Karpas-422 (cell line): Measurements from ENCODE around the gene TEX26. TPM values are rescaled to one million over a fixed set of nuclear protein-coding genes. Genes with fewer than 3 reads are reported as not detected.

Experiments
- DNase-seq: peaks from one replicate; pipeline ENCODE4 v3.0.0-alpha.2; 2015
- H2AFZ ChIP-seq: fragments of 200-600 bp; sonication (generic); 2 replicates; pipeline ENCODE4 v1.6.1; 2014; ENCODE audit warnings: antibody characterized with exemption, low read length, mixed read lengths
- H3K27ac ChIP-seq: fragments of 200-600 bp; sonication (generic); 2 replicates; pipeline ENCODE4 v1.5.1; 2014; ENCODE audit warnings: mild to moderate bottlenecking, low read length, moderate library complexity
- H3K27me3 ChIP-seq: fragments of 200-600 bp; sonication (generic); 2 replicates; pipeline ENCODE4 v1.6.1; 2014; ENCODE audit warnings: low read length, mixed read lengths
- H3K36me3 ChIP-seq: fragments of 200-600 bp; sonication (generic); 2 replicates; pipeline ENCODE4 v1.6.1; 2014; ENCODE audit warnings: low read length, mixed read lengths; ENCODE audit not compliant: insufficient read depth
- H3K4me1 ChIP-seq: fragments of 200-600 bp; sonication (generic); 2 replicates; pipeline ENCODE4 v1.6.1; 2014; ENCODE audit warnings: mild to moderate bottlenecking, low read length, mixed read lengths
- H3K4me2 ChIP-seq: fragments of 200-600 bp; sonication (generic); 2 replicates; pipeline ENCODE4 v1.6.1; 2014; ENCODE audit warnings: low read length, low read depth, mild to moderate bottlenecking; ENCODE audit not compliant: poor library complexity, severe bottlenecking
- H3K4me3 ChIP-seq: fragments of 200-600 bp; sonication (generic); 2 replicates; pipeline ENCODE4 v1.5.1; 2014; ENCODE audit warnings: mild to moderate bottlenecking, antibody characterized with exemption, low read length, mixed read lengths
- H3K79me2 ChIP-seq: fragments of 200-600 bp; sonication (generic); 2 replicates; pipeline ENCODE4 v1.6.1; 2014; ENCODE audit warnings: mild to moderate bottlenecking, low read length, mixed read lengths
- H3K9ac ChIP-seq: fragments of 200-600 bp; sonication (generic); 2 replicates; pipeline ENCODE4 v1.6.0; 2014; ENCODE audit warnings: low read length
- H3K9me2 ChIP-seq: fragments of 200-600 bp; sonication (generic), shearing (Covaris generic); replicated peaks from 2 replicates; pipeline ENCODE4 v1.6.0; 2014; ENCODE audit warnings: mild to moderate bottlenecking, low read length, moderate library complexity; ENCODE audit not compliant: insufficient read depth
- H3K9me3 ChIP-seq: fragments of 300-700, 200-600 bp; sonication (generic); 2 replicates; pipeline ENCODE4 v1.6.1; 2014; ENCODE audit warnings: low read length, mixed read lengths
- H4K20me1 ChIP-seq: fragments of 200-600 bp; sonication (generic); 2 replicates; pipeline ENCODE4 v1.6.1; 2014; ENCODE audit warnings: mild to moderate bottlenecking, antibody characterized with exemption, low read length, low read depth; ENCODE audit not compliant: insufficient read depth
- total RNA-seq: library from RNA; depleted of rRNA; stranded (reverse); fragments of >200 nt; shearing (Covaris generic); gene quantifications from 2 replicates; pipeline ENCODE4 v1.2.3, GENCODE V29; 2014; ENCODE audit warnings: low replicate concordance

TEX26 gene
- total RNA-seq, 1 experiment from 2014 or later, result not detected

DNA sequence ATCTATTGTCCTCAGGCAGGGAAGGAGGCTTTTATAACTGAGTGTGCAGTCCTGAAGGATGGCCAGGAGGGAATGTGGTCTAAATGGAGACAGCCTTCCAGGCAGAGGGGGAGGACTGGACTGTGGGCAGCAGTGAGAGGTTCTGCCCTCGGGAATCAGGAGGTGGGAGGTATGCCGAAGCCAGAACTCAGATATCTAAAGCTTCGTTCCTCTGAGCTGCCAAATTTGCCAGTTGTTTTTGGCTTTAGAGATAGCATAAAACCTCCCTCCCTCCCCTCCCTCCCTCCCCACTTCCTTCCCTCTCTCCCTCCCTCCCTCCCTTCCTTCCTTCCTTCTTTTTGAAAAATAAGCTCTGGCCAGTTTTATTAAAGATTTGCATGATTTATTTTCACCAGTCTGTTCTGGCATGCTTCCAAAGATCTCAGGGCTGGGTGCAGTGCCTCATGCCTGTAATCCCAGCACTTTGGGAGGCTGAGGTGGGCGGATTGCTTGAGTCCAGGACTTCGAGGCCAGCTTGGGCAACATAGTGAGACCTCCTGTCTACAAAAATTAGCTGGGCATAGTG is 24.0 kb upstream of the TEX26 start:
- H3K9me2 ChIP-seq, result no peaks in the 10 kb centered on the region
- H3K27me3 ChIP-seq, result no peaks in the 10 kb centered on the region
- H3K79me2 ChIP-seq, result no peaks in the 10 kb centered on the region
- H4K20me1 ChIP-seq, result no peaks in the 10 kb centered on the region
- no peak overlapping the region for H2AFZ ChIP-seq
- no peak for DNase-seq
- H3K4me1 ChIP-seq, result no peaks in the 10 kb centered on the region
- no peak overlapping the region for H3K4me2 ChIP-seq
- H3K27ac ChIP-seq, result no peak overlapping the region
- no peaks in the 10 kb centered on the region for H3K36me3 ChIP-seq
- no peaks in the 10 kb centered on the region for H3K9me3 ChIP-seq
- no peak overlapping the region for H3K9ac ChIP-seq
- no peak overlapping the region for H3K4me3 ChIP-seq

DNA sequence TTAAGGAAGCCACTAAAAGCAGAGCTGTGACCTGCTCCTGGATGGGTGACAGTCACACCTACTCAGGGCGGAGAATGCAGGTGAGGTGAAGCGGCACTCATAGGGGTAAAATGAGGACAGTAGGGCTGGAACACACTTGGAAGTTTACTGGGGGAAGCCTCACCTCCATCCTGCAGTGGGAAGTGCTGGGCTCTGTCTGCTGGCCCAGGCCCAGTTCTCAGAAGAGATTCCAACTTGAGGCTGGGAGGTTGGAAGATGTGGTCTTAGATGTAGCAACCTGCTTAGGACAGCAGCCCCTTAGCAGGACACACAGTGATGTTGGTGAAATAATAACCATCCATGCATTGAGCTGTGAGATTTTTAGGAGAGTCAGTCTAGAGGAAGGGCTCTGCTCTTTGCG is 21.8 kb upstream of the TEX26 start:
- no peaks in the 10 kb centered on the region for H3K9me2 ChIP-seq
- H3K9ac ChIP-seq, result no peak overlapping the region
- H3K9me3 ChIP-seq, result no peaks in the 10 kb centered on the region
- H3K27ac ChIP-seq, result no peak overlapping the region
- H3K27me3 ChIP-seq, result no peaks in the 10 kb centered on the region
- H3K36me3 ChIP-seq, result no peaks in the 10 kb centered on the region
- no peak overlapping the region for H3K4me2 ChIP-seq
- no peak for DNase-seq
- H3K4me1 ChIP-seq, result no peaks in the 10 kb centered on the region
- H4K20me1 ChIP-seq, result no peaks in the 10 kb centered on the region
- no peak overlapping the region for H3K4me3 ChIP-seq
- no peak overlapping the region for H2AFZ ChIP-seq
- H3K79me2 ChIP-seq, result no peaks in the 10 kb centered on the region

DNA sequence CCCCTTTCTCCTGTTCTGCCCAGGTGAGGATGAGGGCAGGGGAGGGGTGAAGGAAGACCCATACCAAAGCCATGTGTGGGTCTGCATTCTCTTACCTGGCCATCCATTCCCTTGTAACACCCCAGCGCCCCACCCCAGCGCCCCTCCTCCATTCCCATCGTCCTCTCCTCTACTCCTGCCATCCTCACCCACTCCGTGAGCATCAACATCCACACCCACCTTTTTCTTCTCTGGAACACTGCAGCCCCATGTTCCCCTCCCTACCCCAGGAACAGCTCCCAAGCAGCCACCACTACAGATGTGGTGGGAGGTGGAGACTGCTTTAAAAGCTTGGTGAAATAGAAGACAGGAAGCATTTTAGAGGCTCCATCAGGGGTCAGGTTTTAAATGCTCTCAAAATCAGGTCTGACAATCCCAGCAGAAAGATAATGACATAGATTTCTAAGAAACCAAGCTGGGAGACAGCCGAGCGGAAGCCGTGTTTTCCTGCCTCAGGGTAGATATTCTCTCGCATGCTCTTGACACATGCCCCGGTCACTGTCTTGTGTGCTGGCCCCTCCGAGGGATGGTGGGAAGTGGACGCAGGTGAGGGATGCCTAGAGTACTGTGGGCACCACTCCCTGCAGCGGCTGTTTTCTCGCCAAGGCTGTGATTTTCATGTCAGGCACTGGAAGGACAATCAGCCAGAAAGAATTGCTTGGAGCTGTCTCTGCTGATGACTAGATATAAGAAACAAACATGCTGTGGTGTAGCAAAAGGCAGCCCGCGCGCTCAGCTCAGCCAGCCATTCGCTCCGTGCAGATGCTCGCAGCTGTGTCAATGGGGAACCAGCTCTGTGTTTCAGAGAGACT is 16.5 kb upstream of the TEX26 start:
- Histone ChIP-seq H3K36me3 (no peaks in the 10 kb centered on the region), H3K9me3 (no peaks in the 10 kb centered on the region), H3K4me3 (no peak overlapping the region), H3K79me2 (no peaks in the 10 kb centered on the region), H3K27me3 (no peaks in the 10 kb centered on the region), H3K9me2 (no peaks in the 10 kb centered on the region), H2AFZ (no peak overlapping the region), H4K20me1 (no peaks in the 10 kb centered on the region), H3K4me2 (no peak overlapping the region), H3K4me1 (no peaks in the 10 kb centered on the region), H3K9ac (no peak overlapping the region), H3K27ac (no peak overlapping the region)
- no peak for DNase-seq

DNA sequence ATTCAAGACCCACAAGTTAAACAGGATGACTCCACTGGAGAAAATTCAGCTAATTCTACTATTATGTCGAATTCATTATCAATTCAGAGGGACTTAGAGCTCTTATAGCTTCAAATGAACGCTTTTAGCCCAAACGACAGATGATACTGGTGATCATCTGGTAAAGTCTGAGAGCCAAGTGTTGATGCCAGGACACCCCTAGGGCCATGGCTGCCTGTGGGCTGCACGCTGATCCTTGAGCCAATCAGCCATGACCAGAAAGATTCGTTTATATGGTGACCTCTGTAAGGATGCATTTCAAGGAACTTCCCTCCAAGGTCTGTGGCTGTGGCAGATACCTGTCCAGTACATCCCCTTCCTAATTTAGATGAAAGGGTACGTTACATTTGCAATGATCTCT is 15.5 kb upstream of the TEX26 start:
- Histone ChIP-seq H3K4me1 (no peaks in the 10 kb centered on the region), H2AFZ (no peak overlapping the region), H3K9me2 (no peaks in the 10 kb centered on the region), H3K9ac (no peak overlapping the region), H3K36me3 (no peaks in the 10 kb centered on the region), H3K79me2 (no peaks in the 10 kb centered on the region), H3K4me2 (no peak overlapping the region), H3K9me3 (no peaks in the 10 kb centered on the region), H3K4me3 (no peak overlapping the region), H3K27me3 (no peaks in the 10 kb centered on the region), H3K27ac (no peak overlapping the region), H4K20me1 (no peaks in the 10 kb centered on the region)
- no peak for DNase-seq

DNA sequence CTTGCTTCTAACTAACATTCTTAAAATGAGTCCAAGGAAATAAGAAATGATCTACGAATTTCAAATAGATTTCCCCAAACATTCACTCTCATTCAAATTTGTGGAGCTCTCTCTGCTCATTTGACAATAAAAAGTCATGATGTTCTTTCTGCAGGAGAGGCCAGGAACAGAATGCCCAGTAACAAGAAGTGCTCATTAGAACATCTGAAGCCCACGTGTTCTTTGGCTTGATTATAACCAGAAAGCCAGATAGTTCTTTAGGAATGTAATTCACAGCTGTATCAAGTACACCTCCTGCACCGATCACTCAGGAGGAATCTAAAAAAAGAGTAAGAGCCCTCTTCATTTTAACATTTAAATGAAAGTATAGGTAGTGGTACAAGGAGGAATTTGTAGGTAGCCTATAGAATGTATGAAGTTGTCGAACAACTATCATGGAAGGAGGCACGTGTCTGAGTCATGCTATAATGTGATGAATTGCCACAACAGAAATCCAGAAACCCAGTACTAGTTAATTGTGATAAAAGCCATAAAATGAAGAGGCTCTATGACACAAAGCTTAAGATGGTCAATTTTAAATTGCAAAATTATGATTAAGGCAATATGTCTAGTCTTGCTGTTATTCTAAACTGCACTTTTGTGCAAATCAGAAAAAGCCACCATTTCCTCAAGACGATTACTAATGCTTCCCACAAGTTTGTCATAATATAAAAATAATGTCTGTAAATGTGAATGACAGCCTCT is 13.6 kb upstream of the TEX26 start:
- Histone ChIP-seq H4K20me1 (no peaks in the 10 kb centered on the region), H2AFZ (no peak overlapping the region), H3K27me3 (no peaks in the 10 kb centered on the region), H3K9me3 (no peaks in the 10 kb centered on the region), H3K9ac (no peak overlapping the region), H3K79me2 (no peaks in the 10 kb centered on the region), H3K4me1 (no peaks in the 10 kb centered on the region), H3K4me2 (no peak overlapping the region), H3K4me3 (no peak overlapping the region), H3K27ac (no peak overlapping the region), H3K9me2 (no peaks in the 10 kb centered on the region), H3K36me3 (no peaks in the 10 kb centered on the region)
- DNase-seq, result no peak

DNA sequence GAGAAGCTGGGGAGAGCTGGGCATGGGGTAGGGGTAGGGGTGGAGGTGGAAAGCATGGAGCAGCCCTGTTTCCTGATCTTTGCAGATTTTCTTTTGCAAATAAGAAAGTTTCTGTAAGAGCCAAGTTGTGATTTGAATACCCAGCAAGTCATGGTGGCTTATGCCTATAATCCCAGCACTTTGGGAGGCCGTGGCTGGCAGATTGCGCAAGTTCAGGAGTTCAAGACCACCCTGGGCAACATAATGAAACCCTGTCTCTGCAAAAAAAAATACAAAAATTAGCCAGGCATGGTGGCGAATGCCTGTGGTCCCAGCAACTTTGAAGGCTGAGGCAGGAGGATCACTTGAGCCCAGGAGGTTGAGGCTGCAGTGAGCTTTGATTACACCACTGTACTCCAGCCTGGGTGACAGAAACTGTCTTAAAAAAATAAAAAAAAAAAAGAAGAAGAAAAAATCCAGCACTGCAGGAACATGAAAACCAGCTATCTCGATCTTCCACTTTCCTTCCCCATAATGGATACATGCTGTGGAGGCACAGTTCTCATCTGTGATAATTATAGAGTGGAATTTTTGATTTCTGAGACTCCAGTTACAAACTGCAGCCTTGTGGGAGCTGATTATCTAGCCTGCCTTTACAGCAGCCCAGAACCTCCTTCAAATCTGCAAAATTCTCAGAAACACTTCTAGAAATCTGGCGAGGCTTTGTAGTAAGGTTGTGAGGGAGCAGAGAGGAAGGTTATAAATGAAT is 12.1 kb upstream of the TEX26 start:
- H3K4me1 ChIP-seq, result no peaks in the 10 kb centered on the region
- H3K9ac ChIP-seq, result no peak overlapping the region
- H3K79me2 ChIP-seq, result no peaks in the 10 kb centered on the region
- H3K4me3 ChIP-seq, result no peak overlapping the region
- no peak overlapping the region for H2AFZ ChIP-seq
- no peak for DNase-seq
- no peak overlapping the region for H3K27ac ChIP-seq
- H3K4me2 ChIP-seq, result no peak overlapping the region
- no peaks in the 10 kb centered on the region for H4K20me1 ChIP-seq
- no peaks in the 10 kb centered on the region for H3K9me2 ChIP-seq
- no peaks in the 10 kb centered on the region for H3K36me3 ChIP-seq
- H3K27me3 ChIP-seq, result no peaks in the 10 kb centered on the region
- H3K9me3 ChIP-seq, result no peaks in the 10 kb centered on the region

DNA sequence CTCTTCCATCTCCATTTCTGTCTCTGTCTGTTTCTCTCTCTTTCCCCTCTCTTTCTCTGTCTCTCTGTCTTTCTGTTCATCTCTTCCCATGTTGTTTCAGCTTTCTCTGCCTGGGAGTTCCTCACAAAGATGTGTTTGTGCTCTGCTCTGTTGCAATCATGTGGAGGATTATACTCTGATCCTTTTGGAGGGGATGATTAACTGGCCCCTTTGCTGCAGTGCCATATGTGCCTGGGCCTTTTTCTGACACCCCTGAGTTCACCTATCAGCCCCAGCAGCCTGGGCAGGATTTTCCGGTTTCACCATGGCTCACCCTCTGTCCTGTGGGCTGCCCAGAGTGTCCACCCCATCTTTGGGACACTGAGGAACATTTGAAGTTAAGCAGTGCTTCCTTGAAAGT is 9.0 kb upstream of the TEX26 start:
- no peaks in the 10 kb centered on the region for H3K4me1 ChIP-seq
- no peak for DNase-seq
- H3K9ac ChIP-seq, result no peak overlapping the region
- no peak overlapping the region for H3K27ac ChIP-seq
- H3K36me3 ChIP-seq, result no peaks in the 10 kb centered on the region
- H3K4me3 ChIP-seq, result no peak overlapping the region
- H4K20me1 ChIP-seq, result no peaks in the 10 kb centered on the region
- H3K79me2 ChIP-seq, result no peaks in the 10 kb centered on the region
- H3K9me3 ChIP-seq, result no peaks in the 10 kb centered on the region
- no peaks in the 10 kb centered on the region for H3K9me2 ChIP-seq
- H3K27me3 ChIP-seq, result no peaks in the 10 kb centered on the region
- H3K4me2 ChIP-seq, result no peak overlapping the region
- no peak overlapping the region for H2AFZ ChIP-seq

DNA sequence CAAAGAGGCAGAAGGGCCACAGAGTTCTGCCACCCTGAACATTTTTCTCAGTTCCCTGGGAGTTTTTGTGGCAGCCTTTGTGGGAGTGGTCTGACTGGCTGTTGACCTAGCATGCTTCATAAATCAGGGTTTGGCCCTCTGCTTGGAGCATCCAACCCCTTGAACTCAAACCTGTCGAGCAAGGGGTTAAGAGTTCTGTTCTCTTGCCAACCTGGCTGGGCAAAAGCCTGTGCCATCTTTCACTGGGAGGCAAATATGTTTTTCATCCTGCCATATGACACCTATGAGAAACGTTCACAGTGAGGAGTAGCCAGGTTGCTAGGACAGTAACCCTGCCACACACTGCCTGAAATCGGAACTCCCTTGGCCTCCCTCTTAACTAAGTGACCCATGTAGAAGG is 7.7 kb upstream of the TEX26 start:
- Histone ChIP-seq H3K79me2 (no peaks in the 10 kb centered on the region), H3K9me3 (no peaks in the 10 kb centered on the region), H4K20me1 (no peaks in the 10 kb centered on the region), H3K27me3 (no peaks in the 10 kb centered on the region), H3K4me1 (no peaks in the 10 kb centered on the region), H3K4me3 (no peak overlapping the region), H3K9ac (no peak overlapping the region), H3K36me3 (no peaks in the 10 kb centered on the region), H2AFZ (no peak overlapping the region), H3K9me2 (no peaks in the 10 kb centered on the region), H3K27ac (no peak overlapping the region), H3K4me2 (no peak overlapping the region)
- DNase-seq, result no peak
